IPS-NIHi7 (cell line): ENCODE measurements around the gene CAPN8.

Experiments
- DNase-seq: peaks from one replicate; pipeline ENCODE4 v3.0.0; 2012; ENCODE audit warnings: mixed read lengths; ENCODE audit errors: extremely low spot score

The CAPN8 gene

DNA sequence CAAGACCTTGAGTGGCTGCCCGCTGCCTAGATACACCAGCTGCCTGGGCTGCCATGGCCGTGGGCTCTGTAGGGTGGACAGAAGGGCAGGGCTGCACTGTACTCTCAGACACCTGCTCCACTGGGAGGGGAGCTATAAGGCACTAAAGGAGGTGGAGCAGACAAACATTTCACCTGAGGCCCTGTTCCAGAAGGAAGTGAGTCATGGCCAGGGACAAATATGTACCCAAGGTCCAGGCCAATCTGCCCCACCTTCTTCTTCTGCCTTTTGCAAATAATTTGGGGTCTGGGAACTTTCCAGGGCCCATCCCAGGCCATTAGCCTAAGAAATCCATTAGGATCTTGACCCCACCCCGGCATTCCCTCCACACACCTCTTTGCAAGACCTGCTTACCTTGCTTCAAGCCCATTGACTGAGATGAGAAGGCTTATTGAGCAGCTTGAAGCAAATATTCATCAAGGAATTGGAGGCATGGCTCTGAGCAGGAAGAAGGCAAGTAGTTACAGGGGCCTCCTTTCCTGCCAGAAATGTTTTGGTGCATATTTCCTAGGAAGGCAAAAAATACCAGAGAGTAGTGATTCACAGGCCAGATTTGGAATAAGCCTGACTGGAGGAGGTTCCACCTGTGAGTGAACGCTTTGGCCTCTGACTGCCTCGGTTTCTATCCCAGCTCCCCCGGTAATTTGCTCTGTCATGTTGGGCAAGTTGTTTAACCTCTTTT, at the start of gene CAPN8:
TSS of gene CAPN8 (minus strand) at position 110 of the 721 bp plus-strand sequence. CDS start at position 55, 55 bp downstream.
- no peak for DNase-seq

- peak; percentile 64 for DNase-seq
Observed at GRCh38 chr1:223714849-223715603, 49.5 kb upstream of the CAPN8 start.

DNA sequence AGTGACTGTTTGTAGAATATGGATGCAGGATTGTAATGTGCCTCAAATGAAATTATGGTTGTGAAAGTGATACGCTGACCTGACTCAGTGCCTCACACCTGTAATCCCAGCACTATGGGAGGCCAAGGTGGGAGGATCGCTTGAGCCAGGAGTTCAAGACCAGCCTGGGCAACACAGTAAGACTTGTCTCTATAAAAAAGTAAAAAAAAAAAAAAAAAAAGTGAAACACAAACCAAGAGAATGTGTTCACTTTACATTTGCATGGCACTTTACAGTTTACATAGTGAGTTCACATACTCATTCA, 48.9 kb upstream of the CAPN8 start:
- DNase-seq: no peak

DNA sequence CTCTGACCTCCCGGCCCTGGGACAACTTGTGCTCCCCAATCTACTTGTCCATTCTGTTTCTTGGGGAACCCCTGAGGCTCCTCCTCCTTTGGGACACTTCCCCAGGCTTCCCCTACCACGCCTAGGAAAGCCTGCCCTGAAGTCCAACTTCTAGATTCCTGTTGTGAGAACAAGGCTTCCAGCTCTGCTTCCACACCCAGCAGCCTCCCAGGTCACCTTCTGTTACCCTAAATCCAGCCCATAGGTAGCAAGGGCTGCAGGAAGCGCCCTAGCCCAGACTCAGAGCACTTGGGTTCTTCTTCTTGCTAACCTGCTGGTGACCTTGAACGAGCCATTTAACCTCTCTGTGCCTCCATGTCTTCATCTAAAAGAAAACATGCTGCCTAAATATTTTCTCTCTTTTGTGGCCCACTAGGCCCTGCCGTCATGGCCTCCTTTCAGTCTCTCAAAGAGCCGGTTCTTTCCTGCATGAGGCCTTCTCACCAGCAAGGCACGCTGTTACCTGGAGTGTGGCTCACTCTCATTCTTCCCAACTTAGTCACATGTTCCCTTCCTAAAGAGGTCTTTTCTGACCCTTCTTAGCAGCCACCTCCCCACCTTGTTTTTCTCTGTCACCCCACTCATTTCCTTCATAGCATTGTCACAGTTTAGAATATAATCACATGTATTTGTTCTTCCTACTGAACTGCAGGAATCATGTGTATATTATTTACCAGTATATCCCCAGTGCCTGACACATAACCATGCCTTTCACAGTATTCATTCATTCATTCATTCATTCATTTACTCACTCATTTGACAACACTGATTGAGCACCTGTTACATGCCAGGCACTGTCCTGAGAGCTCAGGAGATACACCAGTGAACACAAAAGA, 48.3 kb upstream of the CAPN8 start:
- DNase-seq: no peak

DNA sequence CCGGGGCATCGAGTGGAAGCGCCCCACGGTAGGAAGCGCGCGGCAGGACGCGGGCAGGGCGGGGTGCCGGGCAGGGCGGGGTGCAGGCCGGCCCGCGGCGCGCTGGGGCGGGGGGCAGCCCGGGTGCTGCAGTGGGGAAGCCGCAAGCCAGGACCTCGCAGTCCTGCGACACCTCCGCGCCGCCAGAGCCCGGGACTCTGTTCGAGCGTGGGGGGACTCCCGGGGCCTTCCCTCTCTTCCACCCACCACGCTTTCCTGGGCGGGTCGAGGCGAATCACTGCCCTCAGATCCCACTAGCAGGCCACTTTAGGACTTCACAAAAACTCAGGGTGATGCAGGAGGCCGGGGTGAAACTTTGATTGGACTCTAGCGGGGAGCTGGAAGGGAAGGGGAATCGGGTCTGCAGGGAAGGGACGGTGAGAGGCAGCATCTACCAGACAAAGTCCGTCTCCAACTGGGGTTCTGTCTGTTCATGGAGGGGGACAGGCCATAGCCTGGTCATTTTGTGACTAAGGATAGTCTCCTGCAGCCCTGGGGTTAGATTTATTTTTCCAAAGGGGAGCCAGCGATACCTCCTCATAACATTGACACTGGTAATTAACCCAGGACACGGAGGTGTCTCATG, 47.5 kb upstream of the CAPN8 start:
- no peak for DNase-seq

GRCh38 chr1:223712194-223712849, 46.8 kb upstream of the CAPN8 start, which contains the start of gene CAPN2:
TSS of gene CAPN2 (plus strand) at chr1:223712539. CDS start at chr1:223712641, 102 bp downstream.
- peak; percentile 90 for DNase-seq

DNA sequence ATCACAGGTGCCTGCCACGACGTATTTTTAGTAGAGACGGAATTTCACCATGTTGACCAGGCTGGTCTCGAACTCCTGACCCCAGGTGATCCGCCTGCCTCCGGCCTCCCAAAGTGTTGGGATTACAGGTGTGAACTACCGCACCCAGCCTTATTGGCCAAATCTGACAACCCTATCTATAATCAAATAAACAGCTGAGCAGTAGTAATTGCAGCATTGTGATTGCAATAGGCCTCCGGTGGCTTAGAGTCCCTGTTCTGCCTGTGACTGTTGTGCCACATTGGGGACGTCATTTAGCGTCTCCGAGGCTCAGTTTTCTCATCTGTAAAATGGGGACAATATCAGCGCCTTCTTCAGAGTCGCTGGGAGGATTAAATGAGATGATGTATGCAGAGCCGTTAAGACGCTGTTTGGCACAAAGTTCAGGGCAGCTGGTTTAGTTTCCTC, 46.3 kb upstream of the CAPN8 start:
- no peak for DNase-seq

DNA sequence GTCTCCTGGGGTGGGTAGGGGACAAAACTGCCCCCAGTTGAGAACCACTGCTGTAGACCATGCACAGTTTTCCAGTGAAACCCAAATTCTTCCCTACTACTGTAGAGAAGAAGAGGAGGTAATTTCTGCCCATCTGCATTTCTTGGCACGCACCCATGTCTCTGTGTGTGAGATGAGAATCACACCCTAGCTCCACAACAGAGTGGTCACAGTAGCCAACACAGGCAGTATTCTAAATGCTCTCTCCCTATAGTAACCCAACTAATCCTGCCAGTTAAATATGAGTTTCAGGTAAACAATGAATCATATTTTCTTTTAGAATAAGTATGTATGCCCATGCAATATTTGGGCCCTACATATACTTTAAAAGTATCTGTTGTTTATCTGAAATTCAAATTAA, 45.7 kb upstream of the CAPN8 start:
- no peak for DNase-seq

GRCh38 chr1:223710179-223711133, 45.0 kb upstream of the CAPN8 start:
- no peak for DNase-seq

DNA sequence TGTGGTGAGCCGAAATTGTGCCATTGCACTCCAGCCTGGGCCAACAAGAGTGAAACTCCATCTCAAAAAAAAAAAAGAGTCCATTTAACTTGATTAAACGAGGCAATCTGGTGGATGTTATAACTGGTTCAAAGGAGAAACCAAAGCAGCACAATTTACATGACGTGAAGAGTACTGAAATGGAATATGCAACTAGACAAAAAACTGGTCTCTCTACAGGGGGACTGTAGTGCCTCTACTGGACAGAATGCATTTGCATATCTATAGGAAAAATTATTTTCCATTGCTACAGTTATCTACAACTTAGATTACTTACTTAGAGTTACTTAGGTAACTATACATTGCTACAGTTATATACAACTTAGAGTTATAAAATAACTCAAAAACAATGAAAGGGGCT, 44.1 kb upstream of the CAPN8 start:
- no peak for DNase-seq

DNA sequence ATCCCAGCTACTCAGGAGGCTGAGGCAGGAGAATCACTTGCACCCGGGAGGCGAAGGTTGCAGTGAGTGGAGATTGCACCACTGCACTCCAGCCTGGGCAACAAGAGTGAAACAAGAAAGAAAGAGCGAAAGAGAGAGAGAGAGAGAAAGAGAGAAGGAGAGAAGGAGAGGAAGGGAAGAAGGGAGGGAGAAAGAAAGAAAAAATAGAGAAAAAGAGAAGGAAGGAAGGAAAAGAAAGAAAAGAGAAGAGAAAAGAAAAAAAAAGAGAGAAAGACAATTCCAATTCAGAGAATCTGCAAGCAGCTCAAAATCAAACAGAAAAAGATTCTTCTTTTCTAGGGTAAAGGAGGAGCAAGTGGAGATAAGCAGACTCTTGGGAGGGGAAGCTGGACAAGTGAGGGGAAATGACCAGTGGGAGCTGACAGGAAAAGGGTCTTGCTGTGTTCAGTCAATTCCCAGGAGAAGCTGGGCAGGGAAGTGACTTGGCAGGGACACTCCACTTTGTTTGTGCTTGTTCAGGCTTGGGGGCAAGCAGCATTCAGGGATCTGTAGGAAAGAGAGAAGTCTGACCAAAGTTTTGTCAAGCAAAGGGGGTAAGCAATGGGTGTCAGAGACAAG, 43.3 kb upstream of the CAPN8 start:
- no peak for DNase-seq

DNA sequence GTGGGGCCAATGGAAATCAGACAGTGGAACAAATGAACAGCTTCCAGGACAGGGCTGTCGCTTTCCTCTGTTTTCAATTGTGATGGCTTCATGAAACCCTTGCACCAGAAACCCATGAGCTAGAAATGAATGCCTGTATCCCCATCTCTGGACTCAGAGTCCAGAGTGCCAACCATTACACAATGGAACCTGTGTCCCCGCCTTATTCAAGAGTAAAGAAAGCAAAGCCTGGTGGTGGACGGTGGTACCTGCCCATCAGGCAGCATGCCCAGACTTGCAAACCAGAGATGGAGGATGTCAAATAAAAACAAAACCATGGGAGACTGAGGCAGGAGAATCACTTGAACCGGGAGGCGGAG, 42.5 kb upstream of the CAPN8 start:
- DNase-seq: no peak

GRCh38 chr1:223707256-223708000, 41.9 kb upstream of the CAPN8 start:
- no peak for DNase-seq

GRCh38 chr1:223706077-223706973, 40.8 kb upstream of the CAPN8 start:
- DNase-seq: no peak

- DNase-seq: no peak
Observed at GRCh38 chr1:223704921-223705878, 39.7 kb upstream of the CAPN8 start.

- DNase-seq: no peak
Observed at GRCh38 chr1:223703668-223704013, 38.1 kb upstream of the CAPN8 start.
